HG02759 (cell line): ENCODE results near the gene GRB10.
A peak's percentile ranks its signal among the peaks of the same experiment; 100 is the strongest.
"Not testable (repeated sequence)": the region's sequence is repeated elsewhere in the genome, so short reads cannot be mapped to it uniquely, and the experiment has no call there.

Experiments
- ATAC-seq: cut with Tn5 transposase; IDR thresholded peaks from one replicate; pipeline ENCODE4 v1.9.1; 2021; ENCODE audit warnings: mild to moderate bottlenecking, moderate library complexity; ENCODE audit not compliant: unreplicated experiment

GRB10 gene

DNA sequence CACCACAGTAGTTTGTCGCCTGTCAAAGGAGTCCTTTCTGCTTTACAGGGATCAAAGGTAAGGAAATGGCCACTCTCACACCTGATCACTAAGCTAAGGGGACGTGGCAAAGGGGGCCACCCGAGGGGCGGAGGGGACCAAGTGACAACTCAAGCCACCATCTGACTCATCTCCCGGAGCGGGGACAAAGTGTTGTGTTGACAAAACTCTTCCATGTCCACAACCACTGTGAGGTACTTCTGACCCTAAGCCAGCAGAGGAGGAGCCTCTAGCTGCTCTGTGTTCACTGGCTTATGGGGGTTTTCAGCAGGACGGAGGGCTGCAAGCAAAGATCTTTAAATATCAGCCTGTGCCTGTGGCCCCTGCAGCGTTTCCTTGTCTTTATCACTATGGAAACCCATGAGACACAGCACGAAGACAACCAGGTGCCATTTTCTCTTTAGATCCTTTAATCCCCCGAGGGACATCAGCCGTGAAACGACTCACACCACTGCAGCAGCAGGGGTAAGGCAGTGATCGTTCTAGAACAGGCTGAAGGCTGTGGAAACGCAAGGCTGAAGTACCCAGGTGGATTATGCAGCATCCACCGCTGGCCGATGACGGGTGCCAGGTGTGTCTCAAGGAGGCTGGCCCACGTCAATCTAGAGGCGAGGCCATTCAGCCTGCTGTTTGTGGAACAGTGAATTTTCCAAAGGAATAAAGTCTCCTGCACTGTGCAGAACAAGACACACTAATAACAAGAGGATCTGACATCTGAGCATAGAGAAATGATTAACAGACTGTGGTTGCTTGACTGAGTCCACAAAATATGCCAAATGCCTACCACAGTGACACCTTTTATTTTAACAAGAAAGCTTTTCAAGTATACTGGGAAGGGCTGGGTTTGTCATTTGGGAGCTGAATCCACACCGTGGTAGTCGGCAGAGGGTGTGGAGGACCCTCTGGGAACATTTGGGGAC, 190.9 kb downstream of the GRB10 start:
- peak; percentile 74 for ATAC-seq

GRCh38 chr7:50591098-50591479, 191.6 kb downstream of the GRB10 start:
- ATAC-seq: no peak

GRCh38 chr7:50590535-50590934, 192.2 kb downstream of the GRB10 start:
- no peak for ATAC-seq

DNA sequence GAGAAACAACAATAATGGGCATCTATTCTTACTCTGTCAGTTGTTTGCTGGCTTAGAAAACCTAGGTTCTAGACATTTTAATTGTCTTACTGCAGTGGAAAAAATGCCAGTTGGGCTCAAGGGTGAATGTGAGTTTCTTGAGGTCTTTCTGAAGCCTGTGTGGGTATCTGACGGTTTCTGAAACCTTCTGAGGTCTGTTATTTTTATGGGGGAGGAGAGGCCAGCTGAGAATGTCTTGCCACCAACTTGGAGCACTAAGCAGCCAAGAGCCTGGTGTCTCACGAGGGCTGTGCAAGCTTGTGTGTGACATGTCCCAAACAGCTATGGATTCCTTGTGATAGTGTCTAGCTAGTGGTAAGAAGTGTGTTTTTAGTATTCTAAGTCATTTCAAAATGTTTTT, 193.3 kb downstream of the GRB10 start:
- no peak for ATAC-seq

DNA sequence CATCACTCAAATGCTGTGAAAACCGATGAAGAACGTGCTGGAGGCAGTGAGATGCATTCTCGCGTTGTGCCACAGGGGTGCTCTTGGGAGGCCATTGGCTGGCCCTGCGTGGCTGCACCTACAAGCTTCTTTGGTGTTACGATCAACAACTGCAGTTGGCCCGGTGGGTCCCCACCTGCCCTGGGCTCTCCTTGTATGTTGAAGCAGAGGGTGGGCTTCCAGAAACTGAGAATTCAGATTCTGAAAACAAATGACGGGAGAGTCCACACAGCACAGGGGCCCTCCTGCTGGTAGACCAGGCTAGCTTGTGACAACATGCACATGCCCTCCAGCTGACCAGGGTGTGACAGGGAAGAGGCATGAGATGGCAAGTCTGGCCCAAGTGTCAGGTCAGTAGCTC, 193.8 kb downstream of the GRB10 start:
- ATAC-seq: no peak

GRCh38 chr7:50587737-50588136, 195.0 kb downstream of the GRB10 start:
- no peak for ATAC-seq

- ATAC-seq: no peak
Observed at GRCh38 chr7:50584793-50585408, 197.8 kb downstream of the GRB10 start.

DNA sequence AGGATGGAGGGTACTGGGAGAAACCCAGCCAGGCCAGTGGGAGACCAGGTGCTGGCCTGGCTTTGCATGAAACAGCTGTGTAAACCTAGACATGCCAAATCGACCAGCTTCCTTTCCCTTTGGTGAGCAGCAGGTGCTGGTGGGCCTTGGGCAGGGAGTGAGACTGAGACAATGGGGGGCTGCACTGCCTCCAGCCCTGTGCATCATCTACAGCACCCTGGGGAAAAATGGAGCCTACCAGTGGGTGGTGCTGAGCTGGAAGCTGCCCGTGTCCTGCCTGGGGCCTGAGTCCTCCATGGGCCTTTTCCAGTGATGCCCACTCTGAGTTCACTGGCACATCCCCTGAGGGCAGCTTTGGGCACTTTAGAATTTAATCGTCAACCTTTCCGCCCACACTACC, 198.3 kb downstream of the GRB10 start:
- ATAC-seq: no peak

DNA sequence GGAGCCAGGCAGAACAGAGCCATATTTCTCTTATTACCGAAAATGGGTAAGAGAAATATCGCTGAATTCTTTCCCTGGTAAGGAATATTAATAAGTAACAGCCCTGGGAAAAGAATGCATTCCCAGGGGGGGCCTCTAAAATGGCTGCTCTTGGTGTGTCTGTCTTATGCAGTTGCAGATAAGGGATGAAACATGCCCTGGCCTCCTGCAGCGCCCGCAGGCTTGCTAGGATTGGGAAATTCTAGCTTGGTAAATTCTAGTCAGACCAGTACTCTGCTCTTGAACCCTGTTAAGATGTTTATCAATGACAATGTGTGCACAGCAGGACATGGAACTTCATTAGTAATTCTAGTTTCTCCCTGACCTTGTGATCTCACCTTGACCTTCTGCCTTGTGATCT, 199.4 kb downstream of the GRB10 start:
- not testable (repeated sequence) for ATAC-seq

DNA sequence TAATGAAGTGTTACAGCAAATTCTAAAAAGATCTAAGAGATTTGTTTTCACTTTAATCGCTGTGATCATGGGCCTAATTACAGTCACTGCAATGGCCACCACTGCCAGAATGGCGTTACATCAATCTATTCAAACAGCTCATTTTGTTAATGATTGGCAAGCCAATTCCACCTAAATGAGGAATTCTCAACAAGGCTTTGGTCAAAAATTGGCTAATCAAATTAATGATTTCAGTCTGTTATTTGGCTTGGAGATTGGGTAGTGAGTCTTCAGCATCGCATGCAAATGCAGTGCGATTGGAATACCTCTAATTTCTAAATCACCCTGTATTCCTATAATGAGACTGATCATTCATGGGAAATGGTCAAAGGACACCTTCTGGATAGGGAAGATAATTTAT, 200.4 kb downstream of the GRB10 start:
- not testable (repeated sequence) for ATAC-seq

DNA sequence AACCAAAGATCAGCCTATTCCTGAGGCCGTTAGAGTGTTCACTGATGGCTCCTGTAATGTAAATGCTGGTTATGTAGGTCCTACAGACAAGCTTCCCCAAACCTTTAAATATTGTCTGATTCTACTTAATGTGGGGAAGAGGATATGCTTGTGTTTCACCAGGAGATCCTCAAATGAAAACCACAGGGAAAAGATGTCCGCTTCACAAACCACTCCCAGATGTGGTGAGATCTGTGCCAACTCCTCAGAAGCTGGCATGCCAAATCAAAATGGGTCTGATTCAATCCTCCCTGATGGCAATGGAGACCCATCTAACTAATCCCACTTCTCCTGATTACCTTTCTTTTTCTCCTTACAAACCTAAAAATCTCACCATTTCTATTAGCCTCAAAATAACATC, 202.0 kb downstream of the GRB10 start:
- ATAC-seq: not testable (repeated sequence)

DNA sequence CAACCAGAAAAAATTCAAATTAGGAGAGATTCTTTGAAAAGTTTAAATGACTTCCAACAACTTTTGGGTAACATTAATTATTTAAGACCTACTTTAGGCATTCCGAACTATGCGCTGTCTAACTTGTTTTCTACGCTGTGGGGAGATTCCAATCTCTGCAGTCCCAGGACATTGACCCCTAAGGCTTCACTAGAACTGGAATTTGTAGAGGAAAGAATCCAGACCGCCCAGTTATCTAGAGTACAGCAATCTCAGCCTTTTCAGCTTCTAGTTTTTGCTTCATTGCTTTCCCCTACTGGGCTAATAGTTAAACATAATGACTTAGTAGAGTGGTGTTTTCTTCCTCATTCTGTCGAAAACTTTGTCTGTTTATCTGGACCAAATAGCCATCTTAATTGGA, 202.6 kb downstream of the GRB10 start:
- no peak for ATAC-seq

- not testable (repeated sequence) for ATAC-seq
Observed at GRCh38 chr7:50578105-50578504, 204.6 kb downstream of the GRB10 start.

DNA sequence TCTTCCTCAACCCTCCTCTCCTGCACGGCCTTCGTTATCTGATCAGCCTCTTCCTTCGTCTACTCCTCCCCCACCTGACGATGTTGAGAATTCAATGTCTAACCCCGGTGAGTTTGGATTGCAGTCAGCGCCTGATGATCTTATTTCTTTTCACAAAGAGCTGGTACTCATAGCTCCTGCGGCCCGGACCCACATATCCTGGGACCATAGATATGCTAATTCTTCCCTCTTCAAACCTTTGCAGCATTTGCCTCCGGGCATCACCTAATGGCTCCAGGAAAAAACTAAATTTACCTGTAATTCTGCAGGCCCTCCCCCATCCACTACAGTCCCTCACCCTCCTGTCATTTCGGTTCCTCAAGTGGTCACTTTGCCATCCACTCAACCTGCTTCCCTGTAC, 205.1 kb downstream of the GRB10 start:
- ATAC-seq: no peak

DNA sequence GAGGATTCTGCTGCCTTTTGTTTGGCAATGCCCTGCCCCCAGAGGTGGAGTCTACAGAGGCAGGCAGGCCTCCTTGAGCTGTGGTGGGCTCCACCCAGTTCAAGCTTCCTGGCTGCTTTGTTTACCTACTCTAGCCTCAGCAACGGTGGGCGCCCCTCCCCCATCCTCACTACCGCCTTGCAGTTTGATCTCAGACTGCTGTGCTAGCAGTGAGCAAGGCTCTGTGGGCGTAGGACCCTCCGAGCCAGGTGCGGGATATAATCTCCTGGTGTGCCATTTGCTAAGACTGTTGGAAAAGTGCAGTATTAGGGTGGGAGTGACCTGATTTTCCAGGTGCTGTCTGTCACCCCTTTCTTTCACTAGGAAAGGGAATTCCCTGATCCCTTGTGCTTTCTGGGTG, 206.3 kb downstream of the GRB10 start:
- not testable (repeated sequence) for ATAC-seq

DNA sequence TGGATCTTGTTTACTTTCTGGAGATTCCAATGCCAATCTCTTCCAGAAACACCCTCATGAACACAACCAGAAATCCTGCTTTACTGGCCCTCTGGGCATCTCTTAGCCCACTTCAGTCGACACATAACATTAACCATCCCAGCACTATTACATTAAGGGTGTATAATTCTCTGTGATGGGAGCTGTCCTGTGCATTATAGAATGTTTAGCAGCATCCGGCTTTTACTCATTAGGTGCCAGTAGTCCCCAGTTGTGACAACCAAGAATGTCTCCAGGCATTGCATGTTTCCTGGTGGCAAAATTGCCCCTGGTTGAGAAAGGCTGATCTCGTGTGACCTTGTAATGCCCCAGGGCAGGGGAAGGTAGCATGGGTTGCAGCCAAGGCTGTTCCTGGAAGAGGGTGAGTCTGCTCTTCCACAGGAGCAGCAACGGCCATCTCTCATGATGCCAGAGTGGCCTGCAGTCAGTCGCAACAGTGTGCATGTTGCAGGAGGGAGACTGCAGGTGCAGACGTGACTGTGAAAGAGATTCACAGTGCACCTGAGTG, 214.9 kb downstream of the GRB10 start:
- no peak for ATAC-seq

DNA sequence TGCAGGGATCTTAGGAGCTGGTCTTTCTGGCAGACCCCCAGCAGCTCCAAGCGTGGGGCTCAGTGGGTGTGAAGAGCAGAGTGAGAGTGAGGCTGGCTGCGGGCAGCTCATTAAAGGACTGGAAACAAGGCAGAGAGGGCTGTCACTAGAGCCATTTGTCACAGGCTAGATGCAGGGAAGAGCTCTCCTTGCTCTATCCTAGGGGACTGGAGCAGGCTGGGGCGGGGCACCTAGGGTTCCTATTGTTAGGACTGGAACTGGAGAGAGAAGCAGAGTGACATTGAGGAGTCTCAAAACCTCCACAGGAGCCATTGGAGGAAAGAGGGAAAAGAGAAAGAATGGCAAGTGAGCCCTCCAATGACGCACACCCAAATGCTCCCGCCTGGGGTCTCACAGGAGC, 216.7 kb downstream of the GRB10 start:
- ATAC-seq: no peak

GRCh38 chr7:50565559-50565916, 217.2 kb downstream of the GRB10 start:
- no peak for ATAC-seq

DNA sequence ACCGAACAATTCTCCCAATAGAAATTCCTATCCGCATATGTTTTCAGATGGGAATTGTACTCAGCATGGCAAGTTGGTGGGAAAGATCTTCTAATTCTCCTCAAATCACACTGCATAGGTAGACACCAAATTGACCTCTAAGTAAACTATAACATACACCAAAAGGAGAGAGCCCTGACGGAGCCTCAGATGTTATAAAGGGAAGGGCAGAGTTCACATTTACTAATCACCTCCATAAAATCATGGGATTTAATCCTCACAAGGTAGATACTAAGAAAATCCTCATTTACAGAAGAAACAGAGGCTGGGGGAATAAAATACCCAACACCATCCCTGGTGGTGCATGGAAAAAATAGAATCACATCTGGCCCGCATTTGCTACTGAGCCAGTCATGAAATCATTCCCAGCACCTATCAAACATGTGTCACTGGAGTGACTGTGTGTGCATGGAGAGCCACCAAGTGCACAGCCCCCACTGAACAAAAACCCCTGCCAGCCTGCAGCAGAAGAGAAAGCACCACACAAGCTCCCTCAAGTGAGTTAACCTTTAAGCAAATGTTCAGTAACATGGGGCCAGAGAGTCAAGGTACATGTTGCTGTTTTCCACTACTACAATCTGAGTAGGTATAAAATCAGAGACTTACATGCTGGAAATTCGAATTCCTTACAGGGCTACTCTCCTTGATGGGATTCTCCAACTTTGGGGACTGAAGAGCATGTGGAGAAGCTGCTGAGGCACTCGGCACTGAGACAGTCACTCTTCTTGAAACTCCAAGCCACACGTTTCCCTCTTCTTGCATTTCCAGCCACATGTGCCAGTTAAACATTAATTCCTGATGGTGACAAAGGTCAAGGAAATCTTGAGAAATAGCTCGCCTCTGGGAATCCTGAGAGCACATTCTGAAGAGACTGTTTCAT, 217.8 kb downstream of the GRB10 start, which contains the start of gene DDC:
Gene DDC (minus strand): TSS at position 766 of the 919 bp plus-strand sequence. CDS start 21,320 bp downstream, outside the sequence.
- no peak for ATAC-seq

GRCh38 chr7:50564171-50564570, 218.5 kb downstream of the GRB10 start:
- ATAC-seq: no peak

DNA sequence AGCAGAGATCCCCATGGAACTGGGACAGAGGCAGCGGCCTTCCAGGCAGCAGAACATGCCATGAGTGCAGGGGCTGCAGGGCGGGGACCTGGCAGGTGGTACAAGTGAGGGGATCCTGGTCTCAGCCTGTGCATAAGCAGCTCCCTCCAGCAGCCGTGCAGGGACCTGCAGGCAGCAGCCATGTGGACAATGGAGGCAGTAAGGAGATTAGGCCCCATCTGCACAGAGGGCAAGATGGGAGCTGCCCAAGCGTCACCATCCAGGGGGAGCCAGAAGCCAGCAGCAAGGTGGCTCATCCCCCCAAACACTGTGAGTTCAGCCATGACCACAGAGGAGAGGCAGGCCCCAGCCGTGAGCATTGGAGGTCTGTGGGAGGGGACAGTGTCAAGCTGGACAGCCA, 220.6 kb downstream of the GRB10 start:
- ATAC-seq: no peak
